ENCODE measurements around the gene GJC2.

GJC2 gene

DNA sequence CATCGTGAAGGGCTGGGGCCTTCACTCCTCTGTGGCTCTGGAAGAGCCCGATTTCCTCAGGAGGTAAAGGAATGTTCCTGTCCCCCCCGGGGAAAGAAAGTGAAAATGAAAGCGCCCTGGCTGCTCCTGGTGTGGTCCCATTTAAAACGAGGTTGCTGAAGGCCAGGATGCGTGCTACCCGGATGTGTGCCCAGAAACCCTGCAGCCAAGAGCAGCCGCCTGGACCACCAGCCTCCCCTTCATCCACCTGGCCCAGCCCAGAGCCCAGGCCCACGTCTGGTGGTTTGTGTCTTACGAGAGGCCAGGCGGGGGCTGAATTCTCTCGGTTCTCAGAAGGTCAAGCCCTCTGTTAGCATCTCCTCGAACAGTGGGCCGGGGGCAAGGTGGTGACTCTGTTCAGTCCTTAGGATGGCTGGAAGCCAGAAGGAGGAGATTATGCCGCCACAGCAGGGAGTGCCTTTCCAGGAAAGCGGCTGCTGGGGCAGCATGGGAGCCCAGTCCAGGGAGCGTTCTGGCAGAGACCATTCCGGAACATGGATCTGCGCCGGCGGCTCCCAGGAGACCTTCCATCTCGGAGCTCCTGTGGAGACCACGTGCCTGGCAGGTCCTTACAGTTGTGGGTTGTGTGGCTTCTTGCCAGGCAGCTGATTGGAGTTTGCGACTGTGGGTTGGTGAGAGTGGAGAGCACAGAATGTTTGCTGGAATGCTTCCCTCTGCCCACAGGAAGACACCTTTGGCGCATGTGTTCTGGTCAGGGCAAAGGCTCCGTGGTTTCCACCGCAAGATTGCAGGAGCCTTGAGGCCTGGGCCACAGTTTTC is 8.3 kb upstream of the GJC2 start:
- no CpG with 5 or more reads among the region's 27 CpGs for WGBS (ENCODE audit: extremely low coverage, insufficient coverage, low lambda C conversion rate)
- Histone ChIP-seq H3K4ac (ENCODE audit: low read depth, low read length) (no peak overlapping the region), H3K36me3 (ENCODE audit: control insufficient read depth, insufficient read depth, low read length) (no peaks in the 10 kb centered on the region), H3K27ac (ENCODE audit: low read depth, low read length) (no peak overlapping the region), H3K9ac (ENCODE audit: low read length) (peak overlapping the region; percentile 95), H3K4me2 (ENCODE audit: low read length) (peak overlapping the region; percentile 92), H4K8ac (ENCODE audit: low read depth, low read length) (no peak overlapping the region), H3K27me3 (ENCODE audit: insufficient read depth, low read length, poor library complexity) (peaks cover 5% of the 10 kb centered on the region), H4K5ac (ENCODE audit: low read length) (no peak overlapping the region), H2AK5ac (ENCODE audit: low read length) (no peak overlapping the region), H3K18ac (ENCODE audit: low read length) (no peak overlapping the region), H3K4me1 (ENCODE audit: control insufficient read depth, low read depth, low read length) (no peaks in the 10 kb centered on the region), H3K23ac (ENCODE audit: low read length) (no peak overlapping the region), H3K56ac (ENCODE audit: low read length) (peak overlapping the region; percentile 98), H3K79me1 (ENCODE audit: low read length) (peaks cover 37% of the 10 kb centered on the region), H3K79me2 (ENCODE audit: control insufficient read depth, insufficient read depth, low read length) (peaks cover 36% of the 10 kb centered on the region), H2BK15ac (replicated peaks; ENCODE audit: low read depth) (no peak overlapping the region), H3K4me3 (ENCODE audit: low read length) (peak overlapping the region; percentile 89), H2BK120ac (ENCODE audit: low read depth, low read length) (no peak overlapping the region), H2BK5ac (ENCODE audit: low read length) (no peak overlapping the region)
- DNase-seq = no peak

DNA sequence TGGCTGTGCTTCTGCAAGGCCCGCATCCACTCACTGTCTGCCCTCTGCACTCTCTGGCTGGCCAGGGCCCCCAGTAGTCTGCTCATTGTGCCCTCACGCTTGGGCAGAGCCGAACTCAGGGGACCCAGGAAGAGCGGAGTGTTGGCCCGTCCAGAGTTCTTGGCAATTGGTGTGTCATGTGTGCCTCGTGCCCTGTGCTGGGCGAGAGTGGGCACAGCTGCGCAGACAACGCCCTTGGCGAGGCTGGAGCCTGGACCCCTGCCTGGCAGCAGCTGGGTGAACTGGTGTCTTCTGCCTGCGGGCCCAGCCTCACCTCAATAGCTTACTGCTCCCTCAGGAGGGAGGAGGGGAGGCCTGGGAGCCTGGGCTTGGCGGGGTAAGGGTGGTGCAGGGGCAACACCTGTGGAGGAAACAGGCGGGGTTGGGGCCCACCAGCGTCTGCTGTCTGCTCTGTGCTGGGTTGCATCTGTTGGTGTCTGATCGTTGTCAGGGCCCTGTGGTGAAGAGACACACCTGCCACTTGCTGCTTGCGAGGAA is 7.5 kb upstream of the GJC2 start:
- H3K4me3 ChIP-seq (ENCODE audit: low read length) = no peak overlapping the region

DNA sequence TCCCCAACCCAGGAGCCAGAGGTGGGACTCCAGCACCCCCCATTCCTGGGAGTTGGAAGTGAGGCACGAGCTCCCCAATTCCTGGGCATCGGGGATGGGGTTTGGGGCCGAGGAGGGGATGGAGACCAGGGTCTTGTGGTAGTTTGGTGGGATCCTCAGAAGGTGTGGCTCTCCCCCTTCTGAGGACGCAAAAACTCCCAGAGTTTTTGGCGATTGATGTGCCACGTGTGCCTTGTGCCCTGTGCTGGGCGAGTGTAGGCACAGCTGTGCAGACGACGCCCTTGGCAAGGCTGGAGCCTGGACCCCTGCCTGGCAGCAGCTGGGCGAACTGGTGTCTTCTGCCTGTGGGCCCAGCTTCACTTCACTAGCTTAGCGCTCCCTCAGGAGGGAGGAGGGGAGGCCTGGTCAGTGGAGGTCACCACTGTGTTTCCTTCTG is 7.0 kb upstream of the GJC2 start:
- Histone ChIP-seq H2BK5ac (ENCODE audit: low read length) (no peak overlapping the region), H3K18ac (ENCODE audit: low read length) (no peak overlapping the region), H3K9ac (ENCODE audit: low read length) (no peak overlapping the region), H3K4me2 (ENCODE audit: low read length) (no peak overlapping the region), H3K79me1 (ENCODE audit: low read length) (peaks cover 37% of the 10 kb centered on the region), H4K5ac (ENCODE audit: low read length) (no peak overlapping the region), H3K23ac (ENCODE audit: low read length) (no peak overlapping the region), H3K79me2 (ENCODE audit: control insufficient read depth, insufficient read depth, low read length) (peaks cover 36% of the 10 kb centered on the region), H2BK15ac (replicated peaks; ENCODE audit: low read depth) (no peak overlapping the region), H3K4ac (ENCODE audit: low read depth, low read length) (no peak overlapping the region), H3K27me3 (ENCODE audit: insufficient read depth, low read length, poor library complexity) (no peaks in the 10 kb centered on the region), H2AK5ac (ENCODE audit: low read length) (no peak overlapping the region), H3K36me3 (ENCODE audit: control insufficient read depth, insufficient read depth, low read length) (no peaks in the 10 kb centered on the region), H3K4me1 (ENCODE audit: control insufficient read depth, low read depth, low read length) (no peaks in the 10 kb centered on the region), H3K56ac (ENCODE audit: low read length) (no peak overlapping the region), H2BK120ac (ENCODE audit: low read depth, low read length) (no peak overlapping the region), H4K8ac (ENCODE audit: low read depth, low read length) (no peak overlapping the region), H3K27ac (ENCODE audit: low read depth, low read length) (no peak overlapping the region), H3K4me3 (ENCODE audit: low read length) (no peak overlapping the region)
- WGBS (ENCODE audit: extremely low coverage, insufficient coverage, low lambda C conversion rate) = no CpG with 5 or more reads among the region's 11 CpGs
- no peak for DNase-seq

More for the DNA sequence above, 7.5 kb upstream of the GJC2 start:
- H3K4me2 ChIP-seq (ENCODE audit: low read length) = no peak overlapping the region
- no peak overlapping the region for H4K8ac ChIP-seq (ENCODE audit: low read depth, low read length)
- DNase-seq = no peak
- no peak overlapping the region for H3K18ac ChIP-seq (ENCODE audit: low read length)
- peaks cover 36% of the 10 kb centered on the region for H3K79me2 ChIP-seq (ENCODE audit: control insufficient read depth, insufficient read depth, low read length)
- H2AK5ac ChIP-seq (ENCODE audit: low read length) = no peak overlapping the region
- no peak overlapping the region for H2BK5ac ChIP-seq (ENCODE audit: low read length)
- WGBS (ENCODE audit: extremely low coverage, insufficient coverage, low lambda C conversion rate) = no CpG with 5 or more reads among the region's 16 CpGs
- H3K56ac ChIP-seq (ENCODE audit: low read length) = no peak overlapping the region
- H2BK120ac ChIP-seq (ENCODE audit: low read depth, low read length) = no peak overlapping the region
- peaks cover 37% of the 10 kb centered on the region for H3K79me1 ChIP-seq (ENCODE audit: low read length)
- no peaks in the 10 kb centered on the region for H3K4me1 ChIP-seq (ENCODE audit: control insufficient read depth, low read depth, low read length)
- no peak overlapping the region for H4K5ac ChIP-seq (ENCODE audit: low read length)
- no peak overlapping the region for H3K4ac ChIP-seq (ENCODE audit: low read depth, low read length)
- no peaks in the 10 kb centered on the region for H3K36me3 ChIP-seq (ENCODE audit: control insufficient read depth, insufficient read depth, low read length)
- H2BK15ac ChIP-seq (replicated peaks; ENCODE audit: low read depth) = no peak overlapping the region
- H3K23ac ChIP-seq (ENCODE audit: low read length) = no peak overlapping the region
- H3K9ac ChIP-seq (ENCODE audit: low read length) = no peak overlapping the region
- H3K27ac ChIP-seq (ENCODE audit: low read depth, low read length) = no peak overlapping the region
- no peaks in the 10 kb centered on the region for H3K27me3 ChIP-seq (ENCODE audit: insufficient read depth, low read length, poor library complexity)

DNA sequence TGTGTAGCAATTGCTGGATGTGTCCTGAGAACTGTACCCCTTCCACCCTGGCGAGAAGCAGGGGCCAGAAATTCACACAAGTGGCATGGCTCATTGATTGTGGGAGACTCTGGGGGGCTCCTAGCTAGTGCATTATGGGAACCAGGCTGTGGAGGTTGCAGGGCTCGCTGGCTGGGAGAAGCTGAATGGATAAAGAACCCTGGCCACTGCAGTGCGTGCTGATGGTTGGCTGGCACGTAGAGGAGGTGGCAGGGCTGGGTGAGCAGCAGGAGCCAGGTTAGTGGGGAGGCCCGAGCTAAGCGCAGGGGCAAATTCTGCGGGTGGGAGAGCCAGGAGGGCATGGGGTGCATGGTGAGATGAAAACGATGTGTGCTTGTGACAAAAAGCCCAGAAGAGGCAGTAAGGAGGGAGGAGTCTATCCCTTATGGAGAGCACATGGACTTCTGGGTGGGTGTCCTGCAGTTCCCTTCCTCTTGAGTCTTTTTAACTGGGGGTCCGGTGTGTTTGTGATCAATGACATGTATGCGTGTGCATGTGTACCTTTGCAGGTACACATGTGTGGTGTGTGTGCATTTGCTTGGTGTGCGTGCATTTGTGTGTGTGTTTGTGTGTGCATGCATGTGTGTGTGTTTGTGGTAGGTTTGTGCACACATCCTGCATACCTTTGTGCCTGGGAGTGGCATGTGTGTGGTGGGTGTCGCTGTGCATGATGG is 6.1 kb upstream of the GJC2 start:
- no peak overlapping the region for H3K4ac ChIP-seq (ENCODE audit: low read depth, low read length)
- H2BK120ac ChIP-seq (ENCODE audit: low read depth, low read length) = no peak overlapping the region
- no peak overlapping the region for H3K9ac ChIP-seq (ENCODE audit: low read length)
- H2BK15ac ChIP-seq (replicated peaks; ENCODE audit: low read depth) = no peak overlapping the region
- H2AK5ac ChIP-seq (ENCODE audit: low read length) = no peak overlapping the region
- H4K5ac ChIP-seq (ENCODE audit: low read length) = no peak overlapping the region
- no peaks in the 10 kb centered on the region for H3K27me3 ChIP-seq (ENCODE audit: insufficient read depth, low read length, poor library complexity)
- H3K4me1 ChIP-seq (ENCODE audit: control insufficient read depth, low read depth, low read length) = no peaks in the 10 kb centered on the region
- no peak overlapping the region for H3K23ac ChIP-seq (ENCODE audit: low read length)
- peaks cover 37% of the 10 kb centered on the region for H3K79me1 ChIP-seq (ENCODE audit: low read length)
- H3K36me3 ChIP-seq (ENCODE audit: control insufficient read depth, insufficient read depth, low read length) = no peaks in the 10 kb centered on the region
- no peak overlapping the region for H3K4me2 ChIP-seq (ENCODE audit: low read length)
- no CpG with 5 or more reads among the region's 12 CpGs for WGBS (ENCODE audit: extremely low coverage, insufficient coverage, low lambda C conversion rate)
- no peak overlapping the region for H3K56ac ChIP-seq (ENCODE audit: low read length)
- H3K18ac ChIP-seq (ENCODE audit: low read length) = no peak overlapping the region
- no peak overlapping the region for H3K4me3 ChIP-seq (ENCODE audit: low read length)
- H4K8ac ChIP-seq (ENCODE audit: low read depth, low read length) = no peak overlapping the region
- DNase-seq = no peak
- no peak overlapping the region for H2BK5ac ChIP-seq (ENCODE audit: low read length)
- peaks cover 36% of the 10 kb centered on the region for H3K79me2 ChIP-seq (ENCODE audit: control insufficient read depth, insufficient read depth, low read length)
- H3K27ac ChIP-seq (ENCODE audit: low read depth, low read length) = no peak overlapping the region

DNA sequence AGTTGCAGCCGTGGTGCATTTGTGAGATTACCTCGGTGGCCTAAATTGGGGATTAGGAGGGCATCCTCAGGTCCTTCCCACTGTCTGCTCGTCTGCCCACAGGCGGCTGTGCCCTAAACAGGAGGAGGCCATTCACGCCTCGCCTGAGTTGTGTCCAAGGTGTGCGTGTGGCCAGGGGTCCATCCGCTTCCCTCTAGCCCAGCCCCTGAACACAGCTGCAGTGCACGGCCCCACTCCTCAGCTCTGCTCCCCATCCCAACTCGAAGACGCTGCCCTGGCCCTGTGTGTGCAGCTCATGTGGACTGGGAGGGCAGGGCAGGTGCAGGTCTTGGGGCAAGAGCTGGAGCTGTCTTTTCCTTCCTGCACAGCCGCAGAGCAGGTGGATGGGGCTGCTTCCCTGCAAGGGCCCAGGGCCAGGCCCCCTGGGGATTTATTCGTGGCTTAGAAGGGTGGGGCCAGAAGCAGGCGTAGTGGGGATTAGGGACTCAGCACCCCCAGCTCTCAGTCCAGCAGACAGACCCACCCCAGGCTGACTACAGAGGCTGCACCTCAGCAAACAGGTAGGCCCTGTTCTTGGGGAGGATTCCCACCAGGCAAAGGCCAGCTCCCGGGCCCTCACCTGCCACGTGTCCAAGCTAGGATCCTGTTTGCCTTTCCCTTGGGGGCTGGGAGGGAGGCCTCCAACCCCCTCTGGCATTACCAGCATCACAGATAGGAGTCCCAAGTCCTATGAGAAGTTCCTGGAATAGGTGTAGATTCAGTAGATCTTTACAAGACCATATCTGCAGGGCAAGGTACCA is 5.3 kb upstream of the GJC2 start:
- no peak overlapping the region for H3K56ac ChIP-seq (ENCODE audit: low read length)
- no peak for DNase-seq
- peaks cover 36% of the 10 kb centered on the region for H3K79me2 ChIP-seq (ENCODE audit: control insufficient read depth, insufficient read depth, low read length)
- no peak overlapping the region for H2AK5ac ChIP-seq (ENCODE audit: low read length)
- H2BK5ac ChIP-seq (ENCODE audit: low read length) = no peak overlapping the region
- H3K4ac ChIP-seq (ENCODE audit: low read depth, low read length) = no peak overlapping the region
- no peak overlapping the region for H3K4me2 ChIP-seq (ENCODE audit: low read length)
- no peaks in the 10 kb centered on the region for H3K36me3 ChIP-seq (ENCODE audit: control insufficient read depth, insufficient read depth, low read length)
- no peak overlapping the region for H2BK15ac ChIP-seq (replicated peaks; ENCODE audit: low read depth)
- H3K27me3 ChIP-seq (ENCODE audit: insufficient read depth, low read length, poor library complexity) = no peaks in the 10 kb centered on the region
- H3K4me3 ChIP-seq (ENCODE audit: low read length) = no peak overlapping the region
- H4K8ac ChIP-seq (ENCODE audit: low read depth, low read length) = no peak overlapping the region
- peaks cover 37% of the 10 kb centered on the region for H3K79me1 ChIP-seq (ENCODE audit: low read length)
- no peak overlapping the region for H3K9ac ChIP-seq (ENCODE audit: low read length)
- H3K4me1 ChIP-seq (ENCODE audit: control insufficient read depth, low read depth, low read length) = no peaks in the 10 kb centered on the region
- H4K5ac ChIP-seq (ENCODE audit: low read length) = no peak overlapping the region
- no peak overlapping the region for H2BK120ac ChIP-seq (ENCODE audit: low read depth, low read length)
- WGBS (ENCODE audit: extremely low coverage, insufficient coverage, low lambda C conversion rate) = no CpG with 5 or more reads among the region's 16 CpGs
- H3K18ac ChIP-seq (ENCODE audit: low read length) = no peak overlapping the region
- H3K27ac ChIP-seq (ENCODE audit: low read depth, low read length) = no peak overlapping the region
- no peak overlapping the region for H3K23ac ChIP-seq (ENCODE audit: low read length)

All from mesendoderm (in vitro differentiated cells).